ENCODE measurements around the gene KCND1.

DNA sequence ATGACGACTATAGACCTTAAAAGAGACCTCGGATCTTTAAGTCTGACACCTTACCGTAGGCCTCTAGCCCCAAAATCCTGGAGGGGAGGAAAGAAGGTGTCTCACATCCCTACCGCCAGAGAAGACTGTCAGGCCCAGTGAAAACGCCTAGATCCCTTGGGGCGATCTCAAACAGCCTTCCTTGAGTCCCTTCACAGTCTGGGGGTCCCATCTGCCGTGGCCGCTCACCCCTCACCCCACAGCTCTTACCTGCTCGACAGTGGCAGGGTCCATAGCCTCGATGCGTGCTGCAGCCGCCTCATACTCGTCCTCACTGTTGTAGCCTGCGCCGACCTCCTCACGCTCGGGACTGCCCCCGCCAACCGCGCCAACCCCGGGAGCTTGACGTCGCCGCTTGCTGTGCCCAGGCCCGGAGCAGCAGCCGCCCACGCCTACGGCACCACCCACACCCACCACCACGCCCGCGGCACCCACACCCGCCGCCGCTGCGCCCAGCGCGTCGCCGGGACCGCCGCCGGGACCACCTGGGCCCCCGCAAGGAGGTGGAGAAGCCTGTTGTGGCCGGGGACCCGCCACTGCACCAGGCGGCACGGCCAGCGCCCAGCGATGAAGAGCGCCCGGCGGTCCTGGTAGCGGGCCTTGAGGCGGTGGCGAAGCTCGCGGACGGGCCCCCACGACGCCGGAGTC, 14.8 kb downstream of the KCND1 start:
- TF ChIP-seq, protein P1, sequence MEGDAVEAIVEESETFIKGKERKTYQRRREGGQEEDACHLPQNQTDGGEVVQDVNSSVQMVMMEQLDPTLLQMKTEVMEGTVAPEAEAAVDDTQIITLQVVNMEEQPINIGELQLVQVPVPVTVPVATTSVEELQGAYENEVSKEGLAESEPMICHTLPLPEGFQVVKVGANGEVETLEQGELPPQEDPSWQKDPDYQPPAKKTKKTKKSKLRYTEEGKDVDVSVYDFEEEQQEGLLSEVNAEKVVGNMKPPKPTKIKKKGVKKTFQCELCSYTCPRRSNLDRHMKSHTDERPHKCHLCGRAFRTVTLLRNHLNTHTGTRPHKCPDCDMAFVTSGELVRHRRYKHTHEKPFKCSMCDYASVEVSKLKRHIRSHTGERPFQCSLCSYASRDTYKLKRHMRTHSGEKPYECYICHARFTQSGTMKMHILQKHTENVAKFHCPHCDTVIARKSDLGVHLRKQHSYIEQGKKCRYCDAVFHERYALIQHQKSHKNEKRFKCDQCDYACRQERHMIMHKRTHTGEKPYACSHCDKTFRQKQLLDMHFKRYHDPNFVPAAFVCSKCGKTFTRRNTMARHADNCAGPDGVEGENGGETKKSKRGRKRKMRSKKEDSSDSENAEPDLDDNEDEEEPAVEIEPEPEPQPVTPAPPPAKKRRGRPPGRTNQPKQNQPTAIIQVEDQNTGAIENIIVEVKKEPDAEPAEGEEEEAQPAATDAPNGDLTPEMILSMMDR (conservative IDR thresholded peaks at IDR 0.05; ENCODE audit: low read depth, low read length): no peak
- TF ChIP-seq POLR2A (IDR thresholded peaks at IDR 0.05; ENCODE audit: low read depth, low read length): no peak
- TF ChIP-seq BHLHE40 (IDR thresholded peaks at IDR 0.05; ENCODE audit: low read depth, low read length): no peak
- TF ChIP-seq, protein P2, sequence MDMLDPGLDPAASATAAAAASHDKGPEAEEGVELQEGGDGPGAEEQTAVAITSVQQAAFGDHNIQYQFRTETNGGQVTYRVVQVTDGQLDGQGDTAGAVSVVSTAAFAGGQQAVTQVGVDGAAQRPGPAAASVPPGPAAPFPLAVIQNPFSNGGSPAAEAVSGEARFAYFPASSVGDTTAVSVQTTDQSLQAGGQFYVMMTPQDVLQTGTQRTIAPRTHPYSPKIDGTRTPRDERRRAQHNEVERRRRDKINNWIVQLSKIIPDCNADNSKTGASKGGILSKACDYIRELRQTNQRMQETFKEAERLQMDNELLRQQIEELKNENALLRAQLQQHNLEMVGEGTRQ (IDR thresholded peaks at IDR 0.05; ENCODE audit: low read depth, low read length): no peak
- TF ChIP-seq CHD1 (IDR thresholded peaks at IDR 0.05; ENCODE audit: low read depth, low read length): no peak
- no peak for TF ChIP-seq RCOR1 (IDR thresholded peaks at IDR 0.05; ENCODE audit: insufficient replicate concordance, low read length)
- TF ChIP-seq MAFK (IDR thresholded peaks at IDR 0.05; ENCODE audit: low read depth, low read length): no peak
- TF ChIP-seq MXI1 (IDR thresholded peaks at IDR 0.05; ENCODE audit: borderline replicate concordance, low read depth, low read length): no peak
- peak; percentile 11; the same call in 1 of the 2 replicates for TF ChIP-seq MAZ (IDR thresholded peaks at IDR 0.05; ENCODE audit: borderline replicate concordance, low read depth, low read length)
- TF ChIP-seq CEBPB (IDR thresholded peaks at IDR 0.05; ENCODE audit: low read depth, low read length): no peak

All from IMR-90 (cell line).